Activated naive CD4-positive, alpha-beta T cell treated with anti-CD3 and anti-CD28 coated beads, Interleukin-2, amount 50 U/mL, for 16 hours (primary cell): ENCODE measurements around the gene TSPAN18.

Experiments
- DNase-seq: peaks from one replicate; pipeline ENCODE4 v3.0.0-alpha.2; 2020

The TSPAN18 gene

DNA sequence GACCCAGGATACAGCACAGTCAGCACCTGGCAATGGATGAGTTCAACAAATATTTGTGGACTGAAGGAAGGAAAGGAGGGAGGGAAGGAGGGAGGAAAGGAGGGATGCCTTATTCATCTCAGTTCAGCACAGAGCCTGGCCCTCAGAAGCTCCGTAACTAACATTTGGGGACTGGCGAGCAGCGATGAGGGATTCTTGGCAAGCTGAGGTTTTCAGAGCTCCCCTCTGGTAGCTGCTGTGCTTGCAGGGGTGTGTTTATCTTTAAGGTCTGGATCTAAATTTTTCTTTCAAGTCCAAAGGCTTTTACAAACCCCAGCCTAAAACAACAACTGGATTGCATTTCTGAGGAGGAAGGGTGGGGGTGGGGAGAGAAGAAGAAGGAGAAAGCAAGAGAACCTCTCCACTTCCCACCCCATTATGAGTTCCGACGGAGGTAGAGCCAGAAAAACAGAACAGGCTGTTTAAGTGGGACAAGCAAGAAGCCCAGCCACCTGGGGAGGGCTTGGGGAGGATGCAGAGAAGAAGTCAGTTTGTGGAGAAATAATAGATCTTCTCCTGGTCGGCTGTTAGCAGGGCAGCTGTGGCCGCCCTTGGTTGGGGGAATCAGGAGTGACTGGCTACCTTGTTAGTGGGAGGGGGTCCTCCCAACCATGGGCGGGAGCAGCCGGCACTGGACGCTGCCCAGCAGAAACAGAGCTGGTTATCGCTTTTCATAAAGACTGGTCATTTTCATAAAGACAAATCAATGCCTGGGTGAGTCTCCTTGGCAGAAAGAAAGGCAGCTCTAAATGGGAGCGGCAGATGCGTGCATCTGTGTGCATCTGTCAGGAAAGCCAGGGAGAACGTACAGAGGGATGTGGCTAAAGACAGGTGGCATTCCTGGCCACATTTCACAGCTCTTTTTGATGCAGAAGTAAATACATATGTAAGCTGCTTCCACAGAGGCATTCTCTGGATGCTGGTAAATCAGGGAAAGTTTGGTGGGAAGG lies 78.0 kb downstream of the TSPAN18 start:
- no peak for DNase-seq

DNA sequence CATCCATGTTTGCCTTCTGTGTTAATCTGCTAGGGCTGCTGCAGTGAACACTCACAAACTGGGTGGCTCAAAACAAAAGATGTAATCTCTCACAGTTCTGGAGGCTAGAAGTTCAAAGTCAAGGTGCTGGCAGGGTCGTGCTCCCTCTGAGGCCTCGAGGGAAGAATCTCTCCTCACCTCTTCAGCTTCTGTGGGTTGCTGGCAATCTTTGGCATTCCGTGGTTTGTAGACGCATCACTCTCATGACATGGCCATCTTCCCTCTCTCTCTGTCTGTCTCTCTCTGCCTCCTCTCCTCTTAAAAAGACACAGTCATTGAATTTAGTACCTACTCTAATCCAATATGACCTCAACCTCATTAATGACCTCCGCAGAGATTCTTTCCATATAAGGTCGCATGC lies 78.8 kb downstream of the TSPAN18 start:
- DNase-seq = no peak

DNA sequence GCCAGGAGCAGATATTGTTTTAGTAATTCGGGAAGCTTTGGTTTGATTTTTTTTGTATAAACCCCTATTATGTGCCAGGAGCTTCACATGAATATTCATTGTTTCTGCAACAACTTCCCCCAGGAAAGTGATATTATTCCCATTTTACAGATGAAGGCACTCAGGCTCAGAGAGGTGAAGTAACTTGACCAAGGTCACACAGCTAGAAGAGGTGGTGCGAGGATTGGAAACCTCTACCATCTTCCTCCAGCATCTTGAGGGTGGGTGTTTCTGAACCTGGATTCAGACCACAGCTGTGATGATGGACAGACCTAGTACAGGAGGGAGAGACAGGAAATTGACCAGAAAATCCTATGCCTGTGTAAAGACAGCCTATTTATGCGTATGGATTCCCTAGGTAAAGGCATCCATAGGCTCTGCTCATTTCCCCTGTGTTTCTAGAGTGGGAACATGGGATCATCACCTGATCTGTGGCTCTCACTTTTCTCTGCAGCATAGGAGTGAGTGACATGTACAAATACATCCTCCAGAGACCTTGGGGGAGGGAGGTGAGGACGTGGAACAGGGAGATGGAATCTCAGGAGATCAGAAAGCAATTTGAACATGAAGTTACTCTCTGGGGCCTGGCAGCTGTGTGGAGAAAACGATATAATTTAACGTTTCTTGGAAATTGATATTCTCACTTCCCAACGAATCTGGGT lies 81.4 kb downstream of the TSPAN18 start:
- DNase-seq = no peak

DNA sequence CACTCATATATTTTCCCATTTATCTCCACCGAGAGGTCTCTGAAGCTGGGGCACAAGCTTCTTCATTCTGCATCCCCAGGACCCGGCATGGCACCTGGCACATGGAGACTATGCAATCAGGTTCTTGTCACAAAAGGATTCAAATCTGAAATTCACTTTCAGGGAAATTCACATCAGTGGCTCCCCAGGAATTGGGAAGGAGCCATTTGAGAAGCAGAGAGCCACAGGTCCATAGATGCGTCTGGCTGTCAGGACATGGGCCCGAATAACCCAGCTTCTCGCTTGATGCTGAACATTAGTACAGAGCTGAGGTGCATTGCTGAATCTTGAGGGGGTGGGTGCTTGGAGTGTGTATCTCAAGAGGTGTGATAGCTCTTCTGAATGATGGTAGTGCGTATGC lies 82.5 kb downstream of the TSPAN18 start:
- no peak for DNase-seq

DNA sequence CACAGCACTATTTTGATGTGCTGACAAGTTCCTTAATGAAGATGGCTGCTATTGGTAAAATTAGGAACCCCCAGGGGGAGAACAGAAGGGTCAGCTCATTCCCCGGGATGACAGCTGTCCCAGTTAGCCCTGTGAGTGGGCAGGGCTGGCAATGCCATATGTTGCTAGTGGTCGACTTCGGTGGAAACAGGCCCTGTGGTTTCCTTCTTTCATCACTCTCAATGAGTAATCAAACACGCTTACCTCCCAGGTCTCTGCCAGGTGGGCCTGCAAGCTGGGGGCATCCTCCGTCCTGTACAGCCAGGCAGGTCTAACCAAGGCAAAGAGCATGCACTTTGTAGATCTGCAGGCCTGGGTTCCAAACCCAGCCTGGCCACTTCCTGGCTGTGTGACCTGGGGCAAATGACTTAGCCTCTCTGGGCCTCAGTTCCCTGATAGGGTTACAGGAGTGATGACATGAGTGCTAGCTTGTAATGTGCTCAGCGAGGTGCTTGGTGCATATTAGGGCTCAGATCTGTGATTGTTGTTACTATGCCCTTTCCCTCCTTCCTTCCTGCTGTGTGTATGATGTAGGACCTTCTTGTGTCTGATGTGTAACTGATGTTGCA lies 85.2 kb downstream of the TSPAN18 start:
- no peak for DNase-seq

DNA sequence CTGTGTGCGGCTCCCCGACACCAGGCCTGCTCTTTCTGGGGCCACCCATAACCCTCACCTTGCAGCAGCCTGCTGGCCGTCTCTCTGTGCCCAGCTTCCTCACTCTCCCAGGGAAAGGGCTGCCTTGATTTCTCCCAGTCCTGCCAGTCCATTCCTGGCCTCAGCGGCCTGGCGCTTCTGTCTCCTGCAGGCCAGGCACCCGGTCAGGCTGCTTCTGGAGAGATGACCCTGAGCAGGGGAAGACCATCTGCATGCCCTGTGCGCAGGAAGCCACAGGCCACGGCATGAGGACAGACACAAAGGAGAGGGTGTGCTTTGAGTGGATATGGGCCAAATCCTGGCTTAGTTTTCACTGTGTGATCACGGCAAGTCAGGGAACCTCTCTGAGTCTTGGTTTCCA lies 86.2 kb downstream of the TSPAN18 start:
- DNase-seq = no peak

DNA sequence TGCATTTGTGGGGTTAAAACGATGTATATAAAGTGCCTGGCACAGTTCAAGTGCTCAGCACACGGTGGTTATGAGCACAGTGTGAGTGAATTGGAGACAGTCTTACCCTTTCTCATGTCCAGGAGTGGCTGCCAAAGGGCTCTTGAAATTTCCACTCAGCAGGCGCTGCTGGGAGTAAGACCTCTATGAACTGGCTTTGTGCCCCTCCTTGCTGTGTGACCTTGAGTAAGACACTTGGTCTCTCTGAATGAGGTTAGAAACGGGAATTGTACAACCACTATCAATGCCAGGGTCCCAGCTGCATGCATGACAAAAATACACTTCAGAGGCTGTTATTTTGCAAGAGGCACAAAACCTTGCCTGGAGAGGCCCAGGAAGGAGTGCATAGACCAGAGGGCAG lies 86.6 kb downstream of the TSPAN18 start:
- DNase-seq = no peak

DNA sequence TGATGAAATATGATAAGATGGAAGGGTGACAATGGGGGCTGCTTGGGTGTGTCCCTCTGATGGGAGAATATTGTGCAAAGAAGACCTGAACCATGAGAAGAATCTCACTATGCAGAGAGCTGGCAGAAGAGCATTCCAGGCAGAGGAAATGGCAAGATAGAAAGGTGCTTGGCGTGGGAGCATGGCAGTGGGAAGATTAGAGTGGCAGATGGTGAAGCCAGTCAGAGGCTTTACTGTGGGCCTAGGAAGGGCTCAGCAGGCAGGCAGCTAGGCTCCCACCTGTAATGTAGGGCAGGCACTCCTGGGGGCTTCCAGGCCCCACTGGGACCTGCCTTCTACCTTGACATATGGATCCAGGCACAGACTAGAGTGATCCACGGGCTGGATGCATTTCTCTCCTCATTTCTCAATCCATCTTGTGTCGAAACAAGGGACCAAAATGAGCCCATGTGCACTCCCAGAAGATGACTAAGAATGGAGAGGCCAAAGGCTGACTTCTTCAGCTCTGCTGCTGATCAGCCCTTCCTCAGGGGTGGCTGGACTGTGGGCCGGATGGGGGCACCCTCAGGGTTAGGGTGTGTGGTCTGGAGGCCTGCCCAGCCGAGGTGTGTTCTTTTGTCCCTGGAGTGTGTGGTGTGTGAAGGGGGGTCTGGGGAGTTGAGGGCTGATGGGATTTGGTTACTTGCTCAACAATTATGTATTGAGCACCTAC lies 88.3 kb downstream of the TSPAN18 start:
- no peak for DNase-seq

DNA sequence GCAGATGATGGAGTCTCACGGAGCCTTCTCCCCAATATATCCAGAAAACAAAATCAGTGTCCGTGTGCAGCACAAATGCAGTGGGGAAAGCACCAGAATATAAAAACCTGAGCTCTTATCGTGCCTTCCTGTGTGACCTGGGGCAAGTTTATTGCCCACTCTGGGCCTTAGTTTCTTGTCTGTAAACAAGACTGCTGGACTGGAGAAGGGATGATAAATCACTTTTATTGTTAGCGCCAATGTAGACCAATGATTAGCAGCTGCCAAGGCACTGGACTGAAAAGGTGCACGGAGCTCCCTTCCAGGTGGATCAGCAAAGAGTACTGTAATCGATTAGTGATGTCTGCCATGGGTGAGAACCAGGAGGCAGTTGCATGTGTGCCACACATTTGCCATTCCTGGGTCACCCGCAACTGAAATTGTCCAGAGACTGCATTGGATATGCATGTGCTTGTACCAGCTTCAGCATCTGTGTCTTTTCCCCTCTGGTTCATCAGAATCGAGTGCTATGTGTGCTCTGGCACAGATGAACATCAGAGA lies 89.2 kb downstream of the TSPAN18 start:
- DNase-seq = no peak

DNA sequence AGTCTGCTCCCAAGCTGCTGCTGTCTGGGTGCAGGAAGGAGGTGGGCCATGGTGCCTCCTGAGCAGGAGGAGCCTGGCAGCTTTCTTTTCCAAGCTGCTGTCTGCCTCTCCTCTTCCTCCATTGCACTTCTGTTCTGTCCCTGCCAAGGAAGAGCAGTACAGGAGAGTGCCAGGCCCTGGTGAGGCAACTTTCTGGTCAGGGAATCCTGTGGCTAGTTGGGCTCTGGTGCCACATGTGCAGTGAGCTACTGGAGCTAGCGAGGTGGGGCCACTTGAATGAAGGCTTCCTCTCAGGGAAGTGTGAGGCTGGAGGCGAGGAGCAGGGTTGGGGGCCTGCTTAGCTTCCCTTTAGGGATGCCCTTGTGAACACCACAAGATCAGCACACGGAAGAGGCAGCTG lies 90.0 kb downstream of the TSPAN18 start:
- DNase-seq = no peak

DNA sequence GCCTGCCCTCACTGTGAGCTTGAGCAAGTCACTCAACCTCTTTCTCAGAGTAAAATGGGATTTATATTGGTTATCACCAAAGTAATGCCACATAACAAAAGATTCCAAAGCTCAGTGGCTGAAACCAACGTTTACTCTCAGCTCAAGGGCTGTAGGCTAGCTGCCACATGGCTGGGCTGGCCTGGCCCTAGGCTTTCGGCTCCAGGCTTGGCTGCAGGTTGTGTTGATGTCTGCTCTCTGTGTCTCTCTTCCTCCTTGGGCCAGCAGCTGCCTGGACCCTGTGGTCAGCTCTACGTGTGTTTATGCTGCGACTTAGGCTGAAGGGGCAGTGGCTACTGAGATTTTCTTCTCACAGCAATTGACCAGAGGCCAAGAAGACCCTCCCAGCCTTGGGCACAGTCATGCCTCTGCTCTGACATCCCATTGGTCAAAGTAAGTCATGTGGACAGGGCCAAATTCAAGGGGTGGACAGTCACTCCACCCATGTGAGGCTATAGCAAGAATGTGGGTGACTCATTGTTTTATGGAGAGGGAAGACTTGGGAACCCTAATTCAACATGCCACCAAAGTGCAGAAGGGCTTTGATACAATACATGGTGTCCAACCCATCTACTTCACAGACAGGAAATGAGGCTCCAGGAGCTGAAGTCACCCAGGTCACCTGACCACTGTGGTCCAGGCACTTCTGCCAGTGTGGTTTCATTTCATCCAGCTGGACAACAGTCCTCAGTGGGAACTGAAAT lies 90.6 kb downstream of the TSPAN18 start:
- DNase-seq = no peak

DNA sequence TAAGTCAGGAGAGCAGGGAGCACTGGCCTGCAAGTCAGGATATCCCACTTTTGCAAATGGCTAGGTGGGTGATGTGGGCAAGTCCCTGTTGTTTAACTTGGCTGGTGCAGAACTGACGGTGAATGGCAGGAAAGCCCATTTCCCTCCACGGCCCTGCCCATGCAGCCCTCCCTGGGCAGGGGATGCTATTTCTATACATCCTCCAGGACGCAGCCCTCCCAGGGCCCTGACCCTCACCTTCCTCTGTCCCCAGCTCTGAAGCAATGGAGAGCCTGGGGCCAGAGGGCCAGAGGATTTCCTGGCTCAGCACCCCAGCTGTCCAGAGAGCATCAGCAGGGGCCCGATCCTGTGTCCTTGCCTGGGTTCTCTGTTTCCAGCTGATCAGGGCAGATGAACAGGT lies 91.3 kb downstream of the TSPAN18 start:
- DNase-seq = no peak

DNA sequence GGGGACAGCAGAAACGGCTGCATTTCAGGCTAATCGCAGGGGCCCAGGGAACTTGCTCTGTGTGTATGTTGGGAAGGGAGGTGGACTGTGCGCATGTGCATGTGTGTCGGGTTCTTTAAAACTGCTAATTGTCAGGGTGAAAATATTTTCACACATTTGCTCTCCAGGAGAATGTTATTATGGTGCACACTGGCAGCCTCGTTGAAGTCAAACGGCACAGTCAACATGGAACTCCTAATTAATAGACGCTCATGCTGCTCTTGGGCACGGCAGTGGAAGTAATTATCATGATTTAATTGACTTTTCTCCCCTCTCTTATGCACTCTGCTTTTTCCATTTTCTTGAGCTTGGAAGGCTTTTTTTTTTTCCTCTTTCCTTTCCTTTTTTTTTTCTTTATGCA lies 92.6 kb downstream of the TSPAN18 start:
- no peak for DNase-seq

DNA sequence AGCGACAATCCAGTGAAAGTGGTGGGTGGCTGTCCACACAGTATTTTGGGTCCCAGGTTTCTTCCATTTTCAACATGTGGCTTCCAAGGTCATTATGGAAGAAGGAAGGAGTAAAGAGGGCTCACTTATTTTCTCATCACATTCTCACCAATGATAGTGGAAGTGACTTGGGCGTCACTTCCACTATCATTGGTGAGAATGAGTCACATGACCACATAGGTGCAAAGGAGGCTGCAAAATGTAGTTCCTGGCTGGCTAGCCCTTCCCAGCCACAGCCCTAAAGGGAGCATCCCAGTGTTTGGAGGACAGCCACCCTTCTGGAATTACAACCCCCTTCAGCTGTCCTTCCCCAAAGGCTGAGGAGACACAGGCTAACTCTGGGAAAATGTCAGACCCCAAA lies 95.6 kb downstream of the TSPAN18 start:
- no peak for DNase-seq

DNA sequence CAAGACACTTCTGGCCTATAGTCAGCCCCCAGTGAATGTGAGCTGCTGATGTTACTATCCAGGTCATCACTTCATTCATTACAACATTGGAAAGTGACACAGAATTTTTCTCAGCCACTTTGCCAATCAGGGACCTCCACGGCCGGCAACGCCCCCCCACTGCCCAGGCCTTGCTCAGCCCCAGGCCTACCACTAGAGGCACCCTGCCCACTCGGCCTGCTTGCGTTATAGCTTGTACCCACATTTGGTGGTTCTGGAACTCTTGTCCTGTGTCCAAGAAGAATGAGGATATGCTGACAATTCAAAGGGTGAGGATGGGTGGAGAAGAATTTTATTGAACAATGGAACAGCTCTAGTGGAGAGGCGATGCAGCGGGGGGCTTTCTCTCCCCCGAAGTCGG lies 96.2 kb downstream of the TSPAN18 start:
- DNase-seq = no peak

DNA sequence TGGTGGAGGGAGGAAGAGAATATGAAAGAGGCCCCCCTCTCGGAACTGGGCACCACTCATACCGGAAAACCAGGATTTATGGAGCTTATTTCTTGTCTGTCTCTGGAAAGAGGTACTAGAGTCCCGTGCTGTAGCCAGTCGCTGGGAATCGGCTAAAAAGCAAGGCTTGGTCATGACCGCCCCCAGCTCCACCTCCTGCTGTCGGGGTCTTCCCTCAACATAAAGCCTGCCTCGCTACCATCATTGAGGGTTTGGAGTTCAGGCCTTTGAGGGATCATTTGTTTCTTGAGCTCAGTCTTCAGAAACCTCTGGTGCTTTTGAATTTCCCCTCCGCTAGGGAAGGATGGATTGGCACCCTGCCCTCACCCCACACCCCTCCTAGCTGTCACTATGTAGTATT lies 97.1 kb downstream of the TSPAN18 start:
- DNase-seq = no peak

DNA sequence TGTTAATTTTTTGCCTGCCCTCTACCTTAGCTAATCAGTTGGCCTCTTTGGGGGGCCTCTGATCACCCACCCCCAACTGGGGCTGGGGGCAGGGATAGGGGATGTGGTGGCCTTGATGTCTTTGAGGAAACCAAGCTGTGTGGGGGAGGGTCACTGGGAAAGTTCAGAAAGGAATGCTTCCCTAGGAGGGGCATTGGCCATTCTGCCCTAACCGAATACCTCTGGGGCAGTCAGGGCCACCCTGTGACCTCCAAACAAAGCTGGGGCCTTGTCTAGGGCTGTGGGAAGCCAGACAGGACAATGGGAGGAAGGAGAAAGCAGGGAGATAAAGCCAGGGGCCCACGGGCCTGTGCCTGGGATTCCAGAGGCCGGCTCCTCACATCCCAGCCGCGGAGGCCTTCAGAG lies 97.5 kb downstream of the TSPAN18 start:
- no peak for DNase-seq

DNA sequence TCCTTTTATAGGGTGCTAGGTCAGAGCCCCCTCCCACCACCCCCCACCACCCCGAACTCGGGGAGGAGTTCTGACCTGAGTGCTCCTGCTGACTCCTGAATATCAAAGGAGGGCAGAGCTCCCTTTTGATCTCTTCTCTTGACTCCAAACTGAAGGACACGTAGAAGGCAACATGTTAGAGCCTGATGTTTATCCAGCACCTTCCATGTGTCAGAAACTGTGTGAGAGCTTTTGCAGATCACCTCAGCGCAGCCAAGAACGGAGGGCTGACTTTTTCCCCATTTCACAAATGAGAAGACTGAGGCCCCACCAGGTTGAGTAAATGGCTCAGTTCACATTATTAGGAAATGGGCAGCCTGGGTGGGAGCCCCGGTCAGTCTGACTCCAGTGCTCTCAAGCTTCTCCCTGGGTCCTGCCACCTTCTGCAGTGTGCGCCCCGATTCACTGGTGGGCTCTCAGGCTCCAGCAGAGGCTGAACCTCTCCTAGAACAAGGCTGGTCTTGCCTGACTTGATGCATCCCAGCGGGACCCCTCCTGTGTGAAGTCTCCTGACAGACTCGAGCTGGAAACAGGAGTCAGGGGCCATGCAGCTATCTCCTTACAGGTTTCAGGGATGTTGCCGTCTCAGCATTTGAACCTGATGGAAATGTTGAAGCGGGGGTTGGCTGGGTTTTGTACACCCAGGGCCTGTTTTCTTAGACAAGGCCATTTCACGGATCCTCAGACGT lies 98.5 kb downstream of the TSPAN18 start:
- DNase-seq = no peak

DNA sequence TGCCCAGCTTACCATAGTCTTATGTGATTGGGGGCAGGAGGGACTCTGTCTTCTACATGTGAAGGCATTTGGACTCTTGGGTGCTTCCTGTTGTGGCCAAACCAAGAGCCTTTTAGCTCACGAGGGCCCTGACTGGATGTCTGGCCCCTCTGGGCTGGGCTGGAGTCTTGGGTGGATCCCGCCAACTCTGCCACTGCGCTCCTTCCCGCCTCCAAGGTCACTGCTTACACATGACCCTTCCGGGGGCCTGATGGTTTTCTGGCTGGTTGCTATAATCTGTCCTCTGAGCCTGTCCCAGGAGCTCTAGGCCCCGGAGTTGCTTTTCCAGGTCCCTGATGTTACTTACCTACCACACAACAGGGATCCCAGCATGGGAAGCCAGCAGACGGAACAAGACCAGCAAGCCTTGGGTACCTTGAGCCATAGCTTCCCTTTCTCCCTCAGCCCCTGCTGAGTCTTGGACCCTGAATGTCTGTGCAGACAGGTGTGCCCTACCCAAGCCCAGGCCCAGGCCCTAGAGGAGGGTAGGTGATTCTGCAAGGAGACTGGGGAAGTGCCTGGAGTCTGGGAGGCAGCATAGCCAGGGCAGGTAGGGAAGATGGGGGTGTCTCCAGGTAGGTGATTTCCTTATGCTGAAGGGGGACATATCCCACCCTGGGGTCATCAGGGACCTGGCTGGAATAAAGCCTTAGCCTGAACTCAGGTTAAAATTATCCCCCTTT lies 100.3 kb downstream of the TSPAN18 start:
- no peak for DNase-seq

DNA sequence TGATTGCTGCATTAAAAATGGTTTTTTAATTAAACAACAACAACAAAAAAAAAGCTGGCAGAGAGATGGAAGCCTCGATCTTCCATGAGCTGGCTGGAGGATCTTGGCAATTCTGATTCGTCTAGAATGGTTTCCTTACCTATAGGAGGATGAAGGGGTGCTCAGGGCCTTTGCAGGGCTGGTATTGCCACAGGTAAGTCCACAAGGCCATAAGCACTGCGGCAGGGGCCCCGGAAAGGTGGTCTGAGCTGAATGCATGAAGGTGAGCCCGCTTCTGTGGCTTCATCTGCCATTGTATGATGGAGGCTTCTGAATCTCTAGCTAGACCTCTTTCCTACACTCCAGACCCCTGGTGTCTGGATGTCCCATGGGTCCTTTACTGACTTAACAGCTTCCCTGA lies 101.5 kb downstream of the TSPAN18 start:
- DNase-seq = no peak

DNA sequence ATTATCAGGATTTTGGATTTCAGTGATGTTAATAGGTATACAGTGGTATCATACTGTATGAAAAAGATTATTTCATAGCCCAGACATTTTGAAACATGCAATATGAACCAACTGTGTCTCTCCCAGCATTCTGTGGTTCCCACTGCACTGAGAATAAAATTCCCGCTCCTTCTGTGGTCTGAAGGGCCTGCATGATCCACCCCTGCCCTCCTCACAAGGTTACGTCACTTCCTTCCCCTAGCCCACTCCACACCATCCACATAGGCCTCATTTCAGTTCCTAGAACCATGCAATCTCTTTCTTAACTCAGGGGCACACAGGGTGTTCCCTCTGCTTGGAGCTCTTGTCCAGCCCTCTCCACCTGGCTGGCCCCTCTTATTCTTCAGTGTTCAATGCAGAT lies 103.1 kb downstream of the TSPAN18 start:
- DNase-seq = no peak
